Measurements from ENCODE around the gene RANBP1.

RANBP1 gene

GRCh38 chr22:20127869-20128618 is 12.1 kb downstream of the RANBP1 start:
- Histone ChIP-seq H3K27ac (ENCODE audit: low read length) (no peak overlapping the region), H3K36me3 (ENCODE audit: insufficient read depth, low read length) (peaks cover 49% of the 10 kb centered on the region), H3K27me3 (ENCODE audit: insufficient read depth, low read length, poor library complexity) (no peaks in the 10 kb centered on the region), H3K4me1 (ENCODE audit: insufficient read depth, low read length) (peaks cover 16% of the 10 kb centered on the region), H4K20me1 (ENCODE audit: insufficient read depth, low read length) (peaks cover 77% of the 10 kb centered on the region), H3K9ac (ENCODE audit: low read depth, low read length) (no peak overlapping the region), H3K4me3 (ENCODE audit: low read depth in 1 of 2, low read length in 2 of 2) (no peak overlapping the region), H3K79me2 (ENCODE audit: insufficient read depth, low read length) (peaks cover 33% of the 10 kb centered on the region), H3K4me2 (ENCODE audit: insufficient read depth, low read length) (no peak overlapping the region), H3K9me3 (ENCODE audit: insufficient read depth, low read length, severe bottlenecking) (no peaks in the 10 kb centered on the region), H2AFZ (ENCODE audit: low read depth, low read length) (no peak overlapping the region)
- ATAC-seq (ENCODE audit: insufficient read depth, low read depth) (no peak), DNase-seq (no peak)
- TF ChIP-seq CTCF (IDR thresholded peaks at IDR 0.05; ENCODE audit: borderline replicate concordance, extremely low read depth, low read length, poor library complexity, severe bottlenecking) (no peak), EZH2 (IDR thresholded peaks at IDR 0.05; ENCODE audit: borderline replicate concordance, low read depth, low read length, severe bottlenecking) (no peak)

GRCh38 chr22:20128619-20128901 is 12.7 kb downstream of the RANBP1 start:
- no peak overlapping the region for H2AFZ ChIP-seq (ENCODE audit: low read depth, low read length)
- no peaks in the 10 kb centered on the region for H3K9me3 ChIP-seq (ENCODE audit: insufficient read depth, low read length, severe bottlenecking)
- peaks cover 33% of the 10 kb centered on the region for H3K79me2 ChIP-seq (ENCODE audit: insufficient read depth, low read length)
- no peak overlapping the region for H3K4me3 ChIP-seq (ENCODE audit: low read depth in 1 of 2, low read length in 2 of 2)
- no peak overlapping the region for H3K9ac ChIP-seq (ENCODE audit: low read depth, low read length)
- DNase-seq: peak; percentile 9
- no peak for ATAC-seq (ENCODE audit: insufficient read depth, low read depth)
- H3K27me3 ChIP-seq (ENCODE audit: insufficient read depth, low read length, poor library complexity): no peaks in the 10 kb centered on the region
- TF ChIP-seq EZH2 (IDR thresholded peaks at IDR 0.05; ENCODE audit: borderline replicate concordance, low read depth, low read length, severe bottlenecking) (no peak), CTCF (IDR thresholded peaks at IDR 0.05; ENCODE audit: borderline replicate concordance, extremely low read depth, low read length, poor library complexity, severe bottlenecking) (no peak)
- peaks cover 72% of the 10 kb centered on the region for H4K20me1 ChIP-seq (ENCODE audit: insufficient read depth, low read length)
- H3K27ac ChIP-seq (ENCODE audit: low read length): 0 out of 2 replicates have a peak overlapping the region, but pooled peaks have one; percentile 4
- peaks cover 45% of the 10 kb centered on the region for H3K36me3 ChIP-seq (ENCODE audit: insufficient read depth, low read length)
- H3K4me1 ChIP-seq (ENCODE audit: insufficient read depth, low read length): peaks cover 21% of the 10 kb centered on the region
- H3K4me2 ChIP-seq (ENCODE audit: insufficient read depth, low read length): no peak overlapping the region

- H3K36me3 ChIP-seq (ENCODE audit: insufficient read depth, low read length): peaks cover 39% of the 10 kb centered on the region
- peak; percentile 77 for TF ChIP-seq CTCF (IDR thresholded peaks at IDR 0.05; ENCODE audit: borderline replicate concordance, extremely low read depth, low read length, poor library complexity, severe bottlenecking)
- TF ChIP-seq EZH2 (IDR thresholded peaks at IDR 0.05; ENCODE audit: borderline replicate concordance, low read depth, low read length, severe bottlenecking): no peak
- no peak overlapping the region for H2AFZ ChIP-seq (ENCODE audit: low read depth, low read length)
- H3K27ac ChIP-seq (ENCODE audit: low read length): 0 out of 2 replicates have a peak overlapping the region, but pooled peaks have one; percentile 4
- H3K79me2 ChIP-seq (ENCODE audit: insufficient read depth, low read length): peaks cover 33% of the 10 kb centered on the region
- DNase-seq: peak; percentile 58
- H3K9me3 ChIP-seq (ENCODE audit: insufficient read depth, low read length, severe bottlenecking): no peaks in the 10 kb centered on the region
- no peak overlapping the region for H3K4me2 ChIP-seq (ENCODE audit: insufficient read depth, low read length)
- peak; percentile 26 for ATAC-seq (ENCODE audit: insufficient read depth, low read depth)
- no peak overlapping the region for H3K9ac ChIP-seq (ENCODE audit: low read depth, low read length)
- peaks cover 72% of the 10 kb centered on the region for H4K20me1 ChIP-seq (ENCODE audit: insufficient read depth, low read length)
- H3K4me3 ChIP-seq (ENCODE audit: low read depth in 1 of 2, low read length in 2 of 2): no peak overlapping the region
- H3K27me3 ChIP-seq (ENCODE audit: insufficient read depth, low read length, poor library complexity): no peaks in the 10 kb centered on the region
- peaks cover 26% of the 10 kb centered on the region for H3K4me1 ChIP-seq (ENCODE audit: insufficient read depth, low read length)
Observed at GRCh38 chr22:20128902-20129746, 13.2 kb downstream of the RANBP1 start.
